Caco-2 (cell line): Measurements from ENCODE around the gene LRRC1. TPM values are rescaled to one million over a fixed set of nuclear protein-coding genes. Genes with fewer than 3 reads are reported as not detected.
A peak's percentile ranks its signal among the peaks of the same experiment; 100 is the strongest.

Experiments used
- BruUV-seq: library from RNA; stranded (reverse); fragments of 400-500 nt; replicated peaks from 2 replicates; lab custom pipeline; 2021; lab: Mats Ljungman, UMichigan
- CTCF ChIA-PET: fragments of 300-600 bp; sonication (Branson Sonifier 250); formaldehyde crosslinking; loops from one replicate; lab custom pipeline; 2022; ENCODE audit warnings: antibody characterized with exemption; lab: Charles Lee
- POLR2A ChIA-PET: fragments of 300-600 bp; sonication (Branson Sonifier 250); formaldehyde crosslinking; loops from one replicate; lab custom pipeline; 2022; ENCODE audit warnings: antibody characterized with exemption; lab: Charles Lee
- DNase-seq, 2 experiments: peaks; one replicate each; pipeline versions ENCODE4 v3.0.0 to v3.0.0-alpha.2; 2020 to 2022
- H3K27me3 ChIP-seq: replicated peaks from 2 replicates; pipeline ENCODE4 v1.6.0; 2011; ENCODE audit warnings: low read length; ENCODE audit not compliant: control insufficient read depth, insufficient read depth
- H3K36me3 ChIP-seq: 2 replicates; pipeline ENCODE4 v1.5.1; 2011; ENCODE audit warnings: low read length; ENCODE audit not compliant: control insufficient read depth, insufficient read depth
- H3K4me1 ChIP-seq: fragments of 250-450 bp; sonication (Bioruptor Pico); 2 replicates; pipeline ENCODE4 v1.5.1; 2020; ENCODE audit warnings: mild to moderate bottlenecking
- H3K4me3 ChIP-seq: 2 replicates; pipeline ENCODE4 v1.5.1; 2011; ENCODE audit warnings: low read depth, mild to moderate bottlenecking, control low read depth, low read length
- H3K9me3 ChIP-seq: fragments of 250-450 bp; sonication (Bioruptor Pico); 2 replicates; pipeline ENCODE4 v1.5.1; 2020; ENCODE audit warnings: mild to moderate bottlenecking, moderate library complexity
- H3K27ac Mint-ChIP-seq: one replicate; pipeline ENCODE4 v1.8.0; 2022; ENCODE audit warnings: mixed read lengths; ENCODE audit not compliant: unreplicated experiment
- H3K27me3 Mint-ChIP-seq: one replicate; pipeline ENCODE4 v1.8.0; 2022; ENCODE audit warnings: mixed read lengths; ENCODE audit not compliant: insufficient read depth, unreplicated experiment
- H3K36me3 Mint-ChIP-seq: one replicate; pipeline ENCODE4 v1.8.0; 2022; ENCODE audit warnings: mild to moderate bottlenecking, mixed read lengths; ENCODE audit not compliant: insufficient read depth, unreplicated experiment
- H3K4me1 Mint-ChIP-seq: one replicate; pipeline ENCODE4 v1.8.0; 2022; ENCODE audit warnings: low read depth, mixed read lengths; ENCODE audit not compliant: unreplicated experiment
- H3K4me3 Mint-ChIP-seq: one replicate; pipeline ENCODE4 v1.8.0; 2022; ENCODE audit warnings: mild to moderate bottlenecking, moderate library complexity, mixed read lengths; ENCODE audit not compliant: unreplicated experiment
- H3K9me3 Mint-ChIP-seq: one replicate; pipeline ENCODE4 v1.8.0; 2022; ENCODE audit warnings: mixed read lengths; ENCODE audit not compliant: unreplicated experiment
- CTCF ChIP-seq, 2 experiments: fragments of 200-600 bp in 1 of 2; IDR thresholded peaks; 1 replicate in 1 of 2; 2 replicates in 1 of 2; pipeline versions ENCODE4 v1.5.1 to v1.8.0; 2011 to 2022; ENCODE audit warnings: antibody characterized with exemption in 1 of 2, control low read depth in 1 of 2, inconsistent platforms in 1 of 2, low read depth in 1 of 2, low read length in 1 of 2, mild to moderate bottlenecking in 1 of 2, moderate library complexity in 1 of 2; ENCODE audit not compliant: insufficient read depth in 1 of 2, severe bottlenecking in 1 of 2, unreplicated experiment in 1 of 2
- intact Hi-C: fragments of 100-400 bp; cut with micrococcal nuclease; formaldehyde crosslinking; loops from one replicate; pipeline ENCODE4 v1.10.0; 2022; ENCODE audit not compliant: unreplicated experiment
- total RNA-seq: library from RNA; stranded (reverse); gene quantifications from 2 replicates; pipeline ENCODE4 v1.2.3, GENCODE V29; 2022

LRRC1 gene
- total RNA-seq, 1 experiment from 2014 or later = 60.8 TPM

DNA sequence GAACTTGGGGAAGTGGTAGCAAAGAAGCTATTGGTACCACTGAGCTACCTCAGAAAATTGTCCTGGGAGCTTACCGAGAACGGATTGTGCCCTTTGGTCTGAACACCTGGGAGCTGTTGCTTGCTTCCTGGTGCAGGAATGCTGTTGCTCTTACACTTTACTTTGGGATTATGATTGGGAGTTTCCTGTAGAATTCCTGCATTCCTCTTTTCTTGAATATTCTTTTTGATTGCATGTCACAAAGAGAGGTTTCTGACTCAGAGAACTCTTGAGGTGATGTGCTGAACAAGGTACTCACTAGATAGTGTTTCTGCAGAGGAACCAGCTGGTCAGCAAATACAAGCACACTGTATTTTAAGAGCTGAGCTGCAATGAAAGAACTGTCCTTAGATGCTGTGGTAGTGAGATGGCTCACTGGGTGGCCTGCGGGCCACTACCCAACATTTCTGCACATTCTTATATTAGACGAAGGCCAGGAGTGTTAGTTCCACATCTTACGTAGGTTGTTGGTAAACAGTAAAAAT is 35.0 kb downstream of the LRRC1 start:
- peak; percentile 35 to 56 for DNase-seq
- Mint-ChIP-seq H3K27me3 (no peaks in the 10 kb centered on the region), H3K27ac (peak overlapping the region; percentile 27), H3K36me3 (peaks cover 9% of the 10 kb centered on the region), H3K4me1 (peaks cover 61% of the 10 kb centered on the region), H3K9me3 (no peaks in the 10 kb centered on the region), H3K4me3 (peak overlapping the region; percentile 52)
- TF ChIP-seq CTCF (IDR thresholded peaks at IDR 0.05; ENCODE audit: insufficient read depth in 1 of 2, low read depth in 1 of 2, low read length in 1 of 2, severe bottlenecking in 1 of 2, unreplicated experiment in 1 of 2) = no peak
- no peaks in the 10 kb centered on the region for H3K27me3 ChIP-seq
- no peaks in the 10 kb centered on the region for H3K9me3 ChIP-seq
- no TSS peak for BruUV-seq
- intact Hi-C loops = loop anchor here (1.0 to 2.0 kb wide), 3 partner anchors 15 to 36 kb away; no protein-coding TSS in a partner anchor
- POLR2A ChIA-PET = interaction anchor here (0.6 to 1.2 kb wide), 4 partner anchors 34 to 90 kb away, joined by 3 to 5 read pairs (median 4); partner anchors contain the start of gene LRRC1
- CTCF ChIA-PET = interaction anchor here (1.3 kb wide), 1 partner anchor 126 kb away, joined by 5 read pairs; no protein-coding TSS in a partner anchor
- H3K4me1 ChIP-seq = peaks cover 87% of the 10 kb centered on the region
- no peaks in the 10 kb centered on the region for H3K36me3 ChIP-seq
- H3K4me3 ChIP-seq = no peak overlapping the region

DNA sequence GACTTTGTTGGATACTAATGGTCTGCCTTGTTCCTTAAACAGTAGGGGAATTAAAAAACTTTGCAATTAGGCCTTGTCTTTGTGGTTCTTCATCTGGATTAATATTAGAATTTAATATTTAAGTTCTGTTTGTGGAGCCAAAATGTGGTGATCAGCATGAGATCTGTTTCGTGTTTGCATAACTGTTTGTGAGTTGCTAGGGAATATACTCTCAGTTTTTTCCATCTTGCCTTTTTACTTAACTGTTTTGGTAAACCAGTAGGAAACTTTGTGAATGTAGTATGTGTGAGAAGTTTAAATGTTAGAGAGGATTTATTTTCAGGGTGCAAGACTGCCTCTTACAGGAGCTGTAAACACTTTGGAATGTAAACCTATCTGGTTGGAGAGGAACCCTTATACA is 35.6 kb downstream of the LRRC1 start:
- Mint-ChIP-seq H3K27me3 (no peaks in the 10 kb centered on the region), H3K4me1 (peaks cover 61% of the 10 kb centered on the region), H3K27ac (peak overlapping the region; percentile 27), H3K4me3 (peak overlapping the region; percentile 52), H3K9me3 (no peaks in the 10 kb centered on the region), H3K36me3 (peaks cover 9% of the 10 kb centered on the region)
- no peaks in the 10 kb centered on the region for H3K9me3 ChIP-seq
- ChIA-PET CTCF (no interaction called here), POLR2A (interaction anchor here (0.8 to 1.2 kb wide), 2 partner anchors 35 to 37 kb away, joined by 5 read pairs; partner anchors contain the start of gene LRRC1)
- intact Hi-C loops = loop anchor here (2.0 kb wide), 1 partner anchor 24 kb away; no protein-coding TSS in a partner anchor
- H3K36me3 ChIP-seq = no peaks in the 10 kb centered on the region
- peaks cover 83% of the 10 kb centered on the region for H3K4me1 ChIP-seq
- no peak for TF ChIP-seq CTCF (IDR thresholded peaks at IDR 0.05; ENCODE audit: insufficient read depth in 1 of 2, low read depth in 1 of 2, low read length in 1 of 2, severe bottlenecking in 1 of 2, unreplicated experiment in 1 of 2)
- no peaks in the 10 kb centered on the region for H3K27me3 ChIP-seq
- BruUV-seq = no TSS peak
- no peak overlapping the region for H3K4me3 ChIP-seq
- no peak for DNase-seq

DNA sequence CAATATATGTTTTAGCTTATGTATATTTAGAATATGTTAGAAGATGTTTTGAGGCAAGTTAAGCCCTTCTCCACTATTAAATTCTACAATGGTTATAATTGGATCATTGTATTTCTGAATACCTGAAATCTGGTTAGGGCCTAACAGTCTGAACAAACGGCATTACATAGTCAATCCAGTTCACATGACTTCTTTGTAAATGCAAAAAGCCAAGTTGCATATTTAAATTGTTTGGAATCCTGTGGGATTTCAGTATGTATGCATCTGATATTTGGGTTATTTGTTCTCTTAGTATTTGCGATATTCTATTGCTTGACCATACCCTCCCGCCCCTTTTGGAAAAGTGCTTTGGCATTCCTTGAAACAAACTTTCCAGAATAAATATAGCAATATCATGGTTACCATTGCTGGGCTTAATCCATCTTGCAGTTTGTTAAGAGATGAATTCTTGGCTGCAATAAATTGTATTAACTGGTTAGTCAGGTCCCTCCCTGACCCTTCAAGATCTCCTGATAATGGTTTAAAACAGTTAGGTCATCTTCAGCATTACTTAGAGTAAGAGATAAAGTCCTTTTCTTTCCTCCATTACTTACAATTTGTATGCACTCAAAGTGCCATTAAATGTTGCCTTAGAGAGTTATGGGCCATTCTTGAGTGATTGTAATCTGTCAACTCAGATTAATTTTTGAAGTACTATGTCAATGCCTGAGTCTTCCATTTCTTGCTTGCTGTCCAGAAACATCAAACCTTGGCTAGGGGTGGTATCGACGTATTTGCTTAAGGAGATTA is 36.5 kb downstream of the LRRC1 start:
- intact Hi-C loops = loop anchor here (2.0 kb wide), 1 partner anchor 24 kb away; no protein-coding TSS in a partner anchor
- ChIA-PET CTCF (no interaction called here), POLR2A (no interaction called here)
- H3K36me3 ChIP-seq = no peaks in the 10 kb centered on the region
- H3K4me1 ChIP-seq = peaks cover 78% of the 10 kb centered on the region
- no peak overlapping the region for H3K4me3 ChIP-seq
- peaks cover 9% of the 10 kb centered on the region for H3K36me3 Mint-ChIP-seq
- no peak for DNase-seq
- no peaks in the 10 kb centered on the region for H3K27me3 ChIP-seq
- no peaks in the 10 kb centered on the region for H3K27me3 Mint-ChIP-seq
- TF ChIP-seq CTCF (IDR thresholded peaks at IDR 0.05; ENCODE audit: insufficient read depth in 1 of 2, low read depth in 1 of 2, low read length in 1 of 2, severe bottlenecking in 1 of 2, unreplicated experiment in 1 of 2) = no peak
- peak overlapping the region; percentile 15 for H3K27ac Mint-ChIP-seq
- no TSS peak for BruUV-seq
- H3K4me1 Mint-ChIP-seq = peaks cover 62% of the 10 kb centered on the region
- no peaks in the 10 kb centered on the region for H3K9me3 Mint-ChIP-seq
- H3K9me3 ChIP-seq = no peaks in the 10 kb centered on the region
- H3K4me3 Mint-ChIP-seq = peak overlapping the region; percentile 2
